Sciatic nerve (tissue), 2 donors: ENCODE data around the gene MAN1C1. TPM values are rescaled to one million over a fixed set of nuclear protein-coding genes. Genes with fewer than 3 reads are reported as not detected.
"Not testable (repeated sequence)": the region's sequence is repeated elsewhere in the genome, so short reads cannot be mapped to it uniquely, and the experiment has no call there.

Source experiments
- ATAC-seq: fragments of 200-7000 bp; cut with Tn5 transposase; one replicate; pipeline ENCODE4 v1.9.1; 2020; ENCODE audit warnings: mild to moderate bottlenecking, moderate library complexity
- DNase-seq: peaks from one replicate; pipeline ENCODE4 v3.0.0-alpha.2; 2020; ENCODE audit warnings: low spot score
- intact Hi-C: fragments of 100-400 bp; cut with DNase I; formaldehyde crosslinking; loops from one replicate; pipeline ENCODE4 v1.14.2; 2022
- total RNA-seq: library from RNA; stranded (reverse); fragmentation: NEBNext Ultra II Directional; extraction: Animal tissue kit (Norgen Biotek cat#: 25700); gene quantifications from one replicate; pipeline ENCODE4 v1.2.1, GENCODE V29; 2021
- donor health status: DM: no; HTN: no; CAD: no.
- donor health status: DM: no; HTN: no; CAD: no.

MAN1C1 gene
- total RNA-seq, 1 donor from 2014 or later = 29.4 TPM

DNA sequence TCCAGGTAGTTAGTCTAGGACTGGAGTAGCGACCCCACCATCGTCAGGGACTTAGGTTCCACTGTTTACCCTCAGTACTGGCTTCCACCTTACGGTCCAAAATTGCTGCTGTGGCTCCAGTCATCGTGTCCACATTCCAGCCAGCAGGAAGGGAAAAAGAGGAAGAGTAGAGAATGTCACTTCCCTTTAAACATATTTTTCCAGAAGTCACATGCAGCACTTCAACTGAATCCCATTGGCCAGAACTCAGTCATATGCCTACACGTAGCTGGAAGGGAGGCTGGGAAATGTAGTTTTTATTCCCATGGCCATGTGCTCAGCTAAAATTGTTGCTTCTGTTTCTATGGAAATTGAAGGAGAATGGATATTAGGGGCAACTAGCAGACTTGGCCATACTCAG, 99.3 kb downstream of the MAN1C1 start:
- intact Hi-C loops = no loop called here
- DNase-seq (no peak), ATAC-seq (no peak)

DNA sequence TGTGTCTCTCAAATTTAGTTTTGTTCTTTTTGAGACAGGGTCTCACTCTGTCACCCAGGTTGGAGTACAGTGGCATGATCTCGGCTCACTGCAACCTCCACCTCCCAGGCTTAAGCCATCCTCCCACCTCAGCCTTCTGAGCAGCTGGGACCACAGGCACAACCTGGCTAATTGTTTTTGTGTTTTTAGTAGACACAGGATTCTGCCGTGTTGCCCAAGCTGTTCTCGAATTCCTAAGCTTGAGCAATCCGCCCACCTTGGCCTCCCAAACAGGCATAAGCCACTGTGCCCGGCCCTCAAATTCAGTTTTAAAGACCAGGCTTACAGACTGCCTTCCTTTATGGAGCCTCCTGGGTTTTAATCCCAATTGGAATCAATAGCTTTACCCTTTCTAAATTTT, 99.7 kb downstream of the MAN1C1 start:
- DNase-seq = peak; percentile 13
- no peak for ATAC-seq
- intact Hi-C loops = no loop called here

DNA sequence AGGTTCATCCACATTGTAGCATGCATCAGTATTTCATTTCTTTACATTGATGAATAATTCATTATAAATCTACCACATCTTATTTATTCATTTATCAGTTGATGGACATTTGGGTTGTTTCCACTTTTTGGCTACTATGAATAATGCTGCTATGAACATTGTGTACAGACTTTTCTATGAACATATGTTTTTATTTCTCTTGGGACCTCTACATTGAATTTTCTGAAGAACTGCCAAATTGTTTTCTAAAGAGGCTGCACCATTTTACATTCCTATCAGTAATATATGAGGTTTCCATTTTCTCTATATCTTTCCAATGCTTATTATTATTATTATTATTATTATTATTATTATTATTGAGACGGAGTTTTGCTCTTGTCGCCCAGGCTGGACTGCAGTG, 102.1 kb downstream of the MAN1C1 start:
- ATAC-seq (no peak), DNase-seq (no peak)
- intact Hi-C loops = no loop called here

DNA sequence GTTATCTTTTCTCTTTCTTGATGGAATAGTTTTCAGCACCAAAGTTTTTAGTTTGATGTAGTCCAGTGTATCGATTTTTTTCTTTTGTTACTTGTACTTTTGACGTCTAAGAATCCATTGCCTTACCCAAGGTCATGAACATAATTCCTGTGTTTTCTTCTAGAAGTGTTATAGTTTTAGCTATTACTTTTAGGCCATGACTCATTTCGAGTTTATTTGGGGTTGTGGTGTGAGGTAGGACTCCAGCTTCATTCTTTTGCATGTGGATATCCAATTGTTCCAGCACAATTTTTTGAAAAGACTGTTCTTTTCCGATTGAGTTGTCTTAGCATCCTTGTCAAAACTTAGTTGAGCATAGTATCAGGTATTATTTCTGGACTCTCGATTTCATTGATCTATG, 104.0 kb downstream of the MAN1C1 start:
- ATAC-seq (no peak), DNase-seq (no peak)
- intact Hi-C loops = no loop called here

DNA sequence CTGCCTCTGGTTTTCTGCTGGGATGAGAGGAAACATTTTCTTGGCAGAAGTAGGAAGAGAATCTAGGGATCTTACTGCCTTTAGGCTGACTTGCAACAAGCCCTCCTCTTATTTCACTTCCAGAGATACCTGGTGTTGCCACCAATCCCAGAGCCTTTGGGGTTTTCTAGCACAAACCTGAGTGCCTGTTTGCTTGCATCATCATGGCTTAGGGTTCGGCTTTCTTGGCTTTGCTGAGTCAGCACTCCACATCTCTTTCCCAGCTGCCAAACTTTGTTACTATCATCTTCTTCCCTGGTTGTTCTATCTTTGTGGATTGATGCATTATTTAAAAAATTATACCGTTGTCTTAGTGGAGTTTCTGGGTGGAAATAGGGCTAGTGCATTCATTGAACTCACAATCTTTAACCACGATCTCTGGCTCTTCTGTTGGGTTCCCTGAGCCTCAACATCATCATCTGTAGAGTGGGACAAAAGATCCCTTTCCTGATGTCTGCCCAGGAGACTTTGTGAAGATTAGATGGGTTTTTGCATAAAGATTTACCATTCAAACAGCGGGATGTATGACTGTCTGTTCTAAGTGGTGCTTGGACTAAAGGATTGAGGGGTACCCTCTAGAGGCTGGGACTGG, 106.8 kb downstream of the MAN1C1 start:
- ATAC-seq (no peak), DNase-seq (peak; percentile 26)
- intact Hi-C loops = no loop called here

DNA sequence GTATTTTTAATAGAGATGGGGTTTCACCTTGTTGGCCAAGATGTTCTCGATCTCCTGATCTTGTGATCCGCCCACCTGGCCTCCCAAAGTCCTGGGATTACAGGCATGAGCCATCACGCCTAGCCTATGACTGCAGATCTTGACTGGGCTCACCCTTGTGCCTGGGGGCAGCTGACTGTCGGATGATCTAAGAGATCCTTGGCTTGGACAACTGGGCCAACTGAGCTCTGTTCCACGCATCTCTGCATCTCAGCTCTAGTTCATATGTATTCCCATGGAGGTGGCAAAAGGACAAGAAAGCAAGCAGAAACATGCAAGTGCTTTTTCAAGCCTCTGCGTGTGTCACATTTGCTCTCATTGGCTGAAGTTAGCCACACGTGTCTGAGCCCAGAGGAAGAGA, 107.6 kb downstream of the MAN1C1 start:
- ATAC-seq (no peak), DNase-seq (peak; percentile 47)
- intact Hi-C loops = no loop called here

DNA sequence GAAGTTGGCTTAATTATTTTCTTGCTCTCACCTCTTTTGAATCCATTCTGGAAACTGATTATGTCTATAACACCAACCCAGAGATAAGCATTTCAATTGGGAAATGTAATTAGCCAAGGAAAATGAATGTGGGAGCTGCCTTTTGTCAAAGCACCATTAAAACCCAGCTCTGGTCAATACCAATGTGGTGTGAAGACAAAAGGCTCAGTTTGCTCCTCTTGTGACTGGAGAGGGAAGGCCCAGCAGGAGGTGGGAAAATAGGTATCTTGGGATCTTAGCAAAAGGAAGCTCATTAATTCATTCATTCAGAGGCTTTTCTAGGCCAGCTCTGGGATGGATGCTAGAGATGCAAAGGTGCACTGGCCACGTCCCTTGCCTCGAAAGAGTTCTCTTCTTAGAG, 108.4 kb downstream of the MAN1C1 start:
- no peak for DNase-seq
- ATAC-seq = no peak
- intact Hi-C loops = no loop called here

DNA sequence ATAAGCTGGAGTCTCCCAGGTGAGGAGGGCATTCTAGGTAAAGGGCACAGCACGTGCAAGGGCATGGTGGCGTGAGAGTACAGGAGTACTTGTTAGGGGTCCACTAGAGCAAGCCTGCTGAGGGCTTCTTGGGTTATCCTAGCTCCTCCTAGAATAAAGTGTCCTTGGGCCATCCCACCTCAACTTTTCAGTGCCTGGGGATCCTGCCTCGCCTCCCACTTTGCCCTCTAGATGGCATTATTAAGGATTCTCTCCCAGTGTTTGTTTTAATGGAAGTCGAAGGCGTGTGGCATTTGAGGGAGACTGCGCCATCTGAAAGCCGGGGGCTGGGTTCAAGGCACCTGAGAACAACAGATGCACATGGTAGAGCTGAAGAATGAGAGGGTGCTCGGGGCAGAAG, 108.9 kb downstream of the MAN1C1 start:
- DNase-seq = no peak
- intact Hi-C loops = no loop called here

DNA sequence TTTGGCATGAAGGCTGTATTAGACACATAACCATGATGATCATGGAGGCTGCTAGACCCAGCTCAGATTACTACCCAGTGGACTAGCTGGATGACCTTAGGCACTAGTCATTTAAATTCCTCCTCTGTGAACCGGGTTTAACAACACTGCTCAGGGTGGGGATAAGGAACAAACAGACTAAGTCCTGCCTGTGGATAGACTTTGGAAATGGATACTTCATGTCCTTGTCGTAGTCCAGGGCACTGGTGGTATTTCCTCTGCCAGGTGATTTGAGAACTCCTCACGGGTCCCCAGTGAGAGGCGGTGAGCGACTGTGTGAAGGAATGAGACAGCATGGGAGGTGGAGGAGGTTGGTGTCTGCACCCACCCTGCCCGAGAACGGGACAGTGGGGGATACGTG, 110.5 kb downstream of the MAN1C1 start:
- intact Hi-C loops = no loop called here
- DNase-seq (no peak), ATAC-seq (peak; percentile 35)

More for the DNA sequence above, 108.9 kb downstream of the MAN1C1 start:
- no peak for ATAC-seq

DNA sequence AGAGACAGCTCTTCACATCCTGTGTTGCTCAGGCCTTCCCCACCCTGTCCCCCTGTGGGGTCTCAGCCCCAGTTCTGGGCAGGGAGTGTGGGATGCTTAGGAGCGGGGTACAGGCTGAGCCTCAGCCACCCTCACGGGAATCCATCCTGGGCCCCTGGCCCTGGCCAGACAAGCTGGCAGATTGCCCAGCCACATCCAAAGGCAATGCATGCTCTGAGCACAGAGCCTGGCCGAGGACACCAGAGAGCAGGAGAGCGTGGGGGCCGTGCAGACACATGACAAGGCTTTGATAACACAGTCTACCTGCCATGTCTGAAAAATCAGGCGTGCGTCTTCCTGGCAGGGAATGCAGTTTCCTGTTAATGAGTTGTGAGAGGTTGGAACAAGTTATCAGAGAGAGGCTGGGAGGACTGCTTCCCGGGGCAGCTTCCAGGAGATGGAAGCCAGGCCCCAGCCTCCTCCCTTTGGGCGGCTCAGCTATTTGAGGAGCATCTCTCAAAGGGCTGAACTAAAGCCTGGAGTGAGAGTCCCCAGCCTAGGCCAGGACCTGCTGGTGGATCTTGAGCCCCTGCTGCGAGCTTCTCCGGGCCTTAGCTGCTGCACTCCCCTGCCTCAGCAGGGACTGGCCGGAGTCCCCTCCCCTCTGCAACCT, 111.2 kb downstream of the MAN1C1 start:
- intact Hi-C loops = no loop called here
- DNase-seq = peak; percentile 75
- ATAC-seq = peak; percentile 74

DNA sequence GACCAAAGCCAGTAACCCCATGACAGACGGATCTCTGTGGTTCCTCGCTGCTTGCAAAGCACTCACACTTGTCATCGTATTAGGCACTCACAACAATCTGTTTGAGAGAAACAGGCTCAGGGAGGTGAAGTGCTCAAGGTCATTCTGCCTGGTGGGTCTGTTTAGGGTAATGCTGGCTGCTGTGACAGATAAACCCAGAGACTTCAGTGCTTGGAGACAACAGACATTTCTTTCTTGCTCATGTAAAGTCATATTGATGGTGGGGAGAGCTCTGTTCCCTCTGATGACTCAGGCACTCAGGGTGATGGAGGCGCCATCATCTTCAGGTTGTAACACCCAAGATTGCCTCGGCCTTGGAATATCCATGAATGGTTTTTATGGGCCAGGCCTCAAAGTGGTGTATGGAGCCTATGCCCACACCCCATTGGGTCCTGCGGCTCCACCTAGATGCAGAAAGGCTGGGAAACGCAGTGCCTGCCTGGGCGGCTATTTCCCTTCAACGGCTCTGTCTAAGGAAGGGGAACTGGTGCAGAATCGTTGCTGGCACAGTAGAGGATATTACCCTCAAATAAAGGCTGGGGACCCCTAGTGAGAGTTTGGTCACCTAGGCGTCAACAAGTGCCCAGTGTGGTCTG, 111.8 kb downstream of the MAN1C1 start:
- intact Hi-C loops = no loop called here
- DNase-seq (peak; percentile 35), ATAC-seq (no peak)

DNA sequence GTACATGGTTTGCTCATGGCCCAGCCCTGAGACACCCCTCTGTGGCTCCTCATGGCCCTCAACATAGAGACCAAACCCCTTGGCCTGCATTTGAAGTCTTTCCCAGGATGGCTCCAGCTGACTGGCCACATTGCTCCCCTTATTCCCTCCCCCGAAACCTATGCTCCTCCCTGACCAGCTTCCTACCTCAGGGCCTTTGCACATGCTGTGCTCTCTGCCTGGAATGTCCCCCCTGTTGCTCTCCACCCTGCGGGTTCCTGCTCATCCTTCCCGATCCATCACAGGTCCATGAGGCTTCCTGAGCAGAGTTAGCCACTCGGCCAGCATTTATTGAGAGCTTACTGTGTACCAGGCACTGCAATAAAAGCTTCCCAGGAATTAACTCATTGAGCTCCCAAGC, 112.5 kb downstream of the MAN1C1 start:
- intact Hi-C loops = no loop called here
- no peak for ATAC-seq
- no peak for DNase-seq

DNA sequence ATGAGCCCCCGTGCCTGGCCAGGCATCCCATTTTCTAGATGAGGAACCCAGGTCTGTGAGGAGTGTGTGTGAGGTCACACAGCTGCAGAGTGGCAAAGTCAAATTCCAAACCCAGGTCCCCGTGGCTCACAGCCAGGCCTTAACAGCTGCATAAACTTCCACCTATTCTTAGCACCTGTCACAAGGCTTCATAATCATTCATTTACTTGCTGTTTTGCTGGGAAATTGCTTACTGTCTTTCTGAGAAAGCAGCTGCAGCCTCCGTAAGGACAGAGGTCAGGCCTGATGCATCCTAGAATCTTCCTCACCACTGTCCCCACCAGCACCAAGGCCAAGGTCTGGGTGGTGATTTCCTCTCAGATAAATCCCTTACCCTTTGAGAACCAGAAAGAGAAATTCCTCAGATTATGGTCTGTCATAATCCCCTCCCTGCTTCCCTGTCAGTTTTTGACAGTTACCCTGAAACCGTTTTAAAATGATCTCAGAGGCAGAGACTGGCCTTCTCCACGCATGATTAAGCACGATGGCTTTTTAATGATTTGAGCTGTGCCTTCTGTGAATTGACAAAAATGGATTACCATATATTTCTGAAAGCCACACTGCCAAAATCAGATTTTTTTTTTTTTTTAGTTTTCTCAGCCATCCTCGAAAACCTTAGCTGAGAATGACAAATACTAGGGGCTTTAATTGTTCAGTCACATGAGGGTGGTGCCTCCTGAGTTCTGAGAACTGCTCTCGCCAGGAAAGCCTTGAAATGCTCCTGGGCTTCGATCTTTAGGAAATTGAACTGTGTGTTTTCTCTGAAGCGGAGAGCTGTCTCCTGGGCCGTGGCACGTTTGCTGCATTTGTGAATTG, 113.4 kb downstream of the MAN1C1 start:
- ATAC-seq (peak; percentile 5), DNase-seq (peak; percentile 25)
- intact Hi-C loops = no loop called here

DNA sequence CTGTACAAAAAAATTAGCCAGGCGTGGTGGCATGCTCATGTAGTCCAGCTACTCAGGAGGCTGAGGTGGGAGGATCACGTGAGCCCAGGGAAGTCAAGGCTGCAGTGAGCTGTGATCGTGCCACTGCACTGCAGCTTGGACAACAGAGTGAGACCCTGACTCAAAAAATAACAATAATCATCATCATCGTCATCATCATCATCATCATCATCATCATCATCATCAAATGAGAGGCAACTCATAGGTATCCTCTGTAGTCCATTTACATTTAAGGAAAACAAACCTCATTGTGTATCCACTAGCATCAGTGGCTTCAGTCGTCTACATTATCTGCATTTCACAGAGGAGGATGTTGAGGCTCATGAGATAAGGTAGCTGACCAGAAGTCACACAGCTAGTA, 114.6 kb downstream of the MAN1C1 start:
- intact Hi-C loops = no loop called here
- DNase-seq (no peak), ATAC-seq (no peak)

DNA sequence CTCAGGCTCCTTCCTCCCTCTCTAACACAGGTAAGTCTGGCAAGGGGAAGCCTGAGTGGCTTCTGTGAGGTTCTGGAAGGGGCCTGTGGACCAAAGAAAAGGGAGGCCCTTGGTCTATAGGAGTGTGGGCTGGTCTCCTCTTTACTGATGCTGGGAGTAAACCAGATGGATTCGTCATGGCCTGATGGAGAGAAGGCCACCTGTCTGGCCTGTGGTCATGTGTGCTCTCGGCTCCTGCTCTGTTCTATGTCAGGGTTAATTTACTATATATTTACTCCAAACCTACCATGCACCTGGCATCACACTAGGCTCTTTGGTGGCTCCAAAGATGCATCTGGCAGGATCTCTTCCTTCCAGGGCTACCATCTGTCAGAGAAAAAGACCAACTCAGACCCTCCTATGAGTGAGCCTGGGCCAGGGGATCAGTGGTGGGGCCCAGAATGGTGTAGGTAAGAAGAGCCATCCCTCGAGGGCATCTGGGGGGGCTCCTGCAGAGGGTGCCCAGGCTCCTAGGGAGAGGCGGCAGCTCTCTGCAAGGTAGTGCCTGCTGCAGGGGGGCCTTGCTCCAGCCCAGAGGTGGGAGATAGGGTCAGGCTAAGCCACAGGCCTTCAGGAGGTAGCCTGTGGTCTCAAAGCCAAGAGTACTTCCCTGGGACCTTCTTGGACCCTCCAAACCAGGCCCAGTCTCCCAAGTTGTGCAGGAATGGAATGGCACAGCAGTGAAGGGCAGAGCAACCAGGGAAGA, 115.2 kb downstream of the MAN1C1 start:
- DNase-seq (peak; percentile 15), ATAC-seq (no peak)
- intact Hi-C loops = no loop called here

DNA sequence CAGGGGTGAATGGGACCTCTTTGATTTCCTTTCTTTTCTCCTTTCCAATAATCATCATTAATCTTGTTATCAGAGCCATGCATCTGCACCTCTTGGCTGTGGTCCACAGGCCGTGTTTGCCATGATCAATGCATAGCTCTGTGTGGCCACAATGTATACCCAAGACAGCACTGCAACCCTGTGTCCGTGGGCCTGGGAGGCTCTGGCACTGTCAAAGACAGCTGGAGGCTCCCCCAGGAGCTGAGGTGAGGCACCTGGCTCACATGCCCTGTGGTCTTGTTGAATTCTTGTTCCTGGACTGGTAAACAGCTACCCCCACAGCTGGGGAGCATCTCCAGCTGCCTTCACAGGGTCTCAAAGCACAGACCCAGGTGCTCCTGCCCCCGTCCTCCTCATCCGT, 116.2 kb downstream of the MAN1C1 start:
- DNase-seq (peak; percentile 35), ATAC-seq (no peak)
- intact Hi-C loops = no loop called here

DNA sequence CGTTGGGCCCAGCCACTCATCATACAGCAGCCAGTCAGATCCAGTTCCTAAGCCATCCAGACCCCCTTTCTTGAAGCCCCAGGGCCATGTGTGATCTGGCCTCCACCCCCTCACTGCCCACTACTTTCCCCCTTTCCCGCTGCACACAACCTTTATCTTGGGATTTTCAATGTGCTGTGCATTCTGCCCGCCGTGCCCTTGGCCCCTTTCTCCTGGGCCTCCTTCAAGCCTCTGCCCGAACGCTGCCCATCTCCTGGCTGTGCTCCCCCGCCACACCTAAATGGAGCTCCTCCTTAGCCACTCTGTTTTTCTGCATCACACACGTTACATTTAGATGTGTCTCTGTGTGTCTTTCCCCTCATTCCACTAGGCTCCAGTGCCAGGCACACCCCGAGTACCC, 116.7 kb downstream of the MAN1C1 start:
- DNase-seq = peak; percentile 37
- ATAC-seq = no peak
- intact Hi-C loops = no loop called here

DNA sequence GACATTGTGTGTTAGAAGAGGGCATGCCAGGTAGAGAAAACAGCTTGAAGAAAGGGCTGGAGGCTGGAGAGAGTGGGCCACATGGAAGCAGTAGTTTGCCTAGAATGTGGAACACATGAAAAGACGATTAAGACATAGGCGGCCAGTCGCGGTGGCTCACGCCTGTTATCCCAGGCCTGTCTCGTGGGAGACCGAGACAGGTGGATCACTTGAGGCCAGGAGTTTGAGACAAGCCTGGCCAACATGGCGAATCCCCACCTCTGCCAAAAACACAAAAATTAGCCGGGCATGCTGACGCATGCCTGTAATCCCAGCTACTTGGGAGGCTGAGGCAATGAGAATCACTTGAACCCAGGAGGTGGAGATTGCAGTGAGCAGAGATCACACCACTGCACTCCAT, 118.4 kb downstream of the MAN1C1 start:
- ATAC-seq, intact Hi-C loops: not testable (repeated sequence)
- DNase-seq = peak; percentile 40

DNA sequence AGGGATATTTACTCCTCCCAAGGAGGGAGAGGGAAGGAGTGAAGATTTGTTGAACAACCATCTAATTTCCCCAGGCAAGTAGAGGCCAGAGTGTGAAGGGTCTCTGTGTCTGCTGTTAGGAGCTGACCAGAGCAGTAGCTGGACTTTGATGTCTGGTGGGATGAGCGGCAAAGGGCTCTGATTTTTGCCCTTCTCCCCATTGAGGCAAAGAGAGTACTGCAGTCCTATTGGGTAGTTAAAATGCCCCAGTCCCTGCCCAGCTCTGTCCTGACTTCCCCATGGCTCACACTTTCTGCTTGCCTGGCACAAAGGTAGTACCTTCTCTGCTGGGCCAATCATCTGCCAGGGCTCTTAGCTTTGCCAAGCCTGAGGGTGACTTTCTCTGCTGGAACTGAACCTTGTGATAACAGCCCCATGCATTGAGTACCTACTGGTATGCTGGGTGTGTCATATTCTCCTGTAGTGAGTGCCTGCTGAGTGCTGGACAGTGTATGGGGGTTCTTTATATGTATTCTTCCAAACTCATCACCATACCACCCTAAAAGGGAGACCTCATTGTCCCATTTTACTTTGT, 119.5 kb downstream of the MAN1C1 start:
- intact Hi-C loops = loop anchor here (1.0 kb wide), 1 partner anchor 47 kb away; no protein-coding TSS in a partner anchor
- ATAC-seq (no peak), DNase-seq (peak; percentile 32)
